Measurements from ENCODE around the gene SGPP2. TPM values are rescaled to one million over a fixed set of nuclear protein-coding genes. Genes with fewer than 3 reads are reported as not detected.
"Not testable (repeated sequence)": the region's sequence is repeated elsewhere in the genome, so short reads cannot be mapped to it uniquely, and the experiment has no call there.

The SGPP2 gene
- polyA plus RNA-seq, 1 donor (not counting 4 experiments of a cell fraction or from before 2014, with no cell fraction given), result 2.6 TPM

DNA sequence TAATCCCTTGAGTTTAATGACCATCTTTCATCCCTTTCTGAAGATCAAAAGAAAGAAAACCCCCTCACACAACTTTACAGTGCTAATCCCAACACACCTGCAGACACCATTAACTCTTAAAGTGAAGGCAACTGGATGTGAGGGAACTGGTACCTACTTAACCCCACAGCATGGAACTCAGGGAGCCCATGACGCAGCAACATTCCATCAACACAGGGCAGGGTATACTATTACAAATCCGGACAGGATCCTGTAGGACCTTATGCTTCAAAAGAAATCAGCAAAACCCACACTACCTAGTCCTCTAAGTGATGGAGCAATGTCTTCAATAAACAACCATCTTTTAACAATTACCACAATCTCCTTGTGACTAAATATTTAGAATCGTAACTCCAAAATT, 153.0 kb downstream of the SGPP2 start:
- no peak for TF ChIP-seq EZH2 (IDR thresholded peaks at IDR 0.05; ENCODE audit: low read length)
- TF ChIP-seq, protein P1, sequence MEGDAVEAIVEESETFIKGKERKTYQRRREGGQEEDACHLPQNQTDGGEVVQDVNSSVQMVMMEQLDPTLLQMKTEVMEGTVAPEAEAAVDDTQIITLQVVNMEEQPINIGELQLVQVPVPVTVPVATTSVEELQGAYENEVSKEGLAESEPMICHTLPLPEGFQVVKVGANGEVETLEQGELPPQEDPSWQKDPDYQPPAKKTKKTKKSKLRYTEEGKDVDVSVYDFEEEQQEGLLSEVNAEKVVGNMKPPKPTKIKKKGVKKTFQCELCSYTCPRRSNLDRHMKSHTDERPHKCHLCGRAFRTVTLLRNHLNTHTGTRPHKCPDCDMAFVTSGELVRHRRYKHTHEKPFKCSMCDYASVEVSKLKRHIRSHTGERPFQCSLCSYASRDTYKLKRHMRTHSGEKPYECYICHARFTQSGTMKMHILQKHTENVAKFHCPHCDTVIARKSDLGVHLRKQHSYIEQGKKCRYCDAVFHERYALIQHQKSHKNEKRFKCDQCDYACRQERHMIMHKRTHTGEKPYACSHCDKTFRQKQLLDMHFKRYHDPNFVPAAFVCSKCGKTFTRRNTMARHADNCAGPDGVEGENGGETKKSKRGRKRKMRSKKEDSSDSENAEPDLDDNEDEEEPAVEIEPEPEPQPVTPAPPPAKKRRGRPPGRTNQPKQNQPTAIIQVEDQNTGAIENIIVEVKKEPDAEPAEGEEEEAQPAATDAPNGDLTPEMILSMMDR (optimal IDR thresholded peaks at IDR 0.05 in 1 of 3, IDR thresholded peaks at IDR 0.05 in 1 of 3, conservative IDR thresholded peaks at IDR 0.05 in 1 of 3; ENCODE audit: extremely low read depth in 1 of 3, insufficient read depth in 2 of 3, low read length in 3 of 3), result no peak
- H3K9ac ChIP-seq (ENCODE audit: control insufficient read depth, extremely low read depth, insufficient read depth, low read length), result no peak overlapping the region
- H3K4me1 ChIP-seq (ENCODE audit: control insufficient read depth, extremely low read depth, insufficient read depth, low read length), result peaks cover 4% of the 10 kb centered on the region
- no peak overlapping the region for H3K27ac ChIP-seq (ENCODE audit: control insufficient read depth, insufficient read depth, low read length)
- H3K4me2 ChIP-seq (ENCODE audit: control insufficient read depth, extremely low read depth, insufficient read depth, low read depth, low read length), result no peak overlapping the region
- H2AFZ ChIP-seq (ENCODE audit: control insufficient read depth, low read length), result no peak overlapping the region
- H3K9me1 ChIP-seq (ENCODE audit: control insufficient read depth, extremely low read depth, insufficient read depth, low read length), result no peaks in the 10 kb centered on the region
- no peak for DNase-seq (ENCODE audit: low read depth, low spot score)
- no peak overlapping the region for H3K4me3 ChIP-seq (ENCODE audit: control insufficient read depth in 2 of 3, extremely low read depth in 1 of 3, insufficient read depth in 2 of 3, low read depth in 1 of 3, low read length in 3 of 3)
- no peaks in the 10 kb centered on the region for H4K20me1 ChIP-seq (ENCODE audit: control insufficient read depth, extremely low read depth, insufficient read depth, low read length)
- peaks cover 7% of the 10 kb centered on the region for H3K79me2 ChIP-seq (ENCODE audit: control insufficient read depth, insufficient read depth, low read length)
- no peaks in the 10 kb centered on the region for H3K9me3 ChIP-seq (ENCODE audit: control insufficient read depth, low read depth, low read length)
- peaks cover 1 to 3% of the 10 kb centered on the region in 2 experiments for H3K36me3 ChIP-seq (ENCODE audit: control insufficient read depth in 2 of 2, extremely low read depth in 1 of 2, insufficient read depth in 2 of 2, low read length in 2 of 2)
- dilution Hi-C loops (cut with MboI; ENCODE audit: extremely low pct_ligation_motif_present, low sequenced_read_pairs), result no loop called here
- FAIRE-seq, result no peak
- H3K27me3 ChIP-seq (ENCODE audit: control insufficient read depth, extremely low read depth, insufficient read depth, low read length), result no peaks in the 10 kb centered on the region

DNA sequence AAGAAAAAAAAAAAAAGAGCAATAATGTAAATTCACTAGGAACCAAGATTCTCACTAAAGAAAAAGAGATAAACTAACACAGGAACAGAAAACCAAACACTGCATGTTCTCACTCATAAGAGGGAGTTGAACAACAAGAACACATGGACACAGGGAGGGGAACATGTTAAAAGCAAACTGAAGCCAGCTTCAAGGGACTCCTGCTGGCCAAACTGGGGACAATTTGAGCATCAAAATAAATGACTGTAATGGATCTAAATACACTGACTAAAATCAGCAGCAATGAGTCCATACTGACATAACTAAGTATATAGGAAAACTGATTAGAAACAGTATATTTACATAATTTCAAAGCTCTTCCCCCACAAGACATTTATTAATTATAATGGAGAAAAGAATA, 158.6 kb downstream of the SGPP2 start:
- dilution Hi-C loops (cut with MboI; ENCODE audit: extremely low pct_ligation_motif_present, low sequenced_read_pairs), result no loop called here
- no peak overlapping the region for H3K9ac ChIP-seq (ENCODE audit: control insufficient read depth, extremely low read depth, insufficient read depth, low read length)
- no peaks in the 10 kb centered on the region for H3K4me1 ChIP-seq (ENCODE audit: control insufficient read depth, extremely low read depth, insufficient read depth, low read length)
- H2AFZ ChIP-seq (ENCODE audit: control insufficient read depth, low read length), result no peak overlapping the region
- no peaks in the 10 kb centered on the region for H3K9me3 ChIP-seq (ENCODE audit: control insufficient read depth, low read depth, low read length)
- no peak overlapping the region for H3K4me3 ChIP-seq (ENCODE audit: control insufficient read depth in 2 of 3, extremely low read depth in 1 of 3, insufficient read depth in 2 of 3, low read depth in 1 of 3, low read length in 3 of 3)
- FAIRE-seq (no peak), DNase-seq (ENCODE audit: low read depth, low spot score) (no peak)
- H4K20me1 ChIP-seq (ENCODE audit: control insufficient read depth, extremely low read depth, insufficient read depth, low read length), result no peaks in the 10 kb centered on the region
- H3K79me2 ChIP-seq (ENCODE audit: control insufficient read depth, insufficient read depth, low read length), result peaks cover 15% of the 10 kb centered on the region
- no peaks in the 10 kb centered on the region for H3K9me1 ChIP-seq (ENCODE audit: control insufficient read depth, extremely low read depth, insufficient read depth, low read length)
- peaks cover 2 to 3% of the 10 kb centered on the region in 2 experiments for H3K36me3 ChIP-seq (ENCODE audit: control insufficient read depth in 2 of 2, extremely low read depth in 1 of 2, insufficient read depth in 2 of 2, low read length in 2 of 2)
- no peak overlapping the region for H3K4me2 ChIP-seq (ENCODE audit: control insufficient read depth, extremely low read depth, insufficient read depth, low read depth, low read length)
- no peak for TF ChIP-seq EZH2 (IDR thresholded peaks at IDR 0.05; ENCODE audit: low read length)
- TF ChIP-seq, protein P1 (optimal IDR thresholded peaks at IDR 0.05 in 1 of 3, IDR thresholded peaks at IDR 0.05 in 1 of 3, conservative IDR thresholded peaks at IDR 0.05 in 1 of 3; ENCODE audit: extremely low read depth in 1 of 3, insufficient read depth in 2 of 3, low read length in 3 of 3), result no peak
- H3K27me3 ChIP-seq (ENCODE audit: control insufficient read depth, extremely low read depth, insufficient read depth, low read length), result no peaks in the 10 kb centered on the region
- H3K27ac ChIP-seq (ENCODE audit: control insufficient read depth, insufficient read depth, low read length), result no peak overlapping the region

DNA sequence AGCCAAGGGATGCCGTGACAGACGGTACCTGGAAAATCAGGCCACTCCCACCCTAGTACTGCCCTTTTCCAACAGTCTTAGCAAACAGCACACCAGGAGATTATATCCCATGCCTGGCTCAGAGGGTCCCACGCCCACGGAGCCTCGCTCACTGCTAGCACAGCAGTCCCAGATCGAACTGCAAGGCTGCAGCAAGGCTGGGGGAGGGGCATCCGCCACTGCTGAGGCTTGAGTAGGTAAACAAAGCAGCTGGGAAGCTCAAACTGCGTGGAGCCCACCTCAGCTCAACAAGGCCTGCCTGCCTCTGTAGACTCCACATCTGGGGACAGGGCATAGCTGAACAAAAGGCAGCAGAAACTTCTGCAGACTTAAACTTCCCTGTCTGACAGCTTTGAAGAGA, 160.2 kb downstream of the SGPP2 start:
- H3K9me1 ChIP-seq (ENCODE audit: control insufficient read depth, extremely low read depth, insufficient read depth, low read length); H3K9ac ChIP-seq (ENCODE audit: control insufficient read depth, extremely low read depth, insufficient read depth, low read length); H3K9me3 ChIP-seq (ENCODE audit: control insufficient read depth, low read depth, low read length); H3K4me3 ChIP-seq (ENCODE audit: control insufficient read depth in 2 of 3, extremely low read depth in 1 of 3, insufficient read depth in 2 of 3, low read depth in 1 of 3, low read length in 3 of 3); H3K27ac ChIP-seq (ENCODE audit: control insufficient read depth, insufficient read depth, low read length); dilution Hi-C loops (cut with MboI; ENCODE audit: extremely low pct_ligation_motif_present, low sequenced_read_pairs); H3K4me2 ChIP-seq (ENCODE audit: control insufficient read depth, extremely low read depth, insufficient read depth, low read depth, low read length); H3K36me3 ChIP-seq (ENCODE audit: control insufficient read depth in 2 of 2, extremely low read depth in 1 of 2, insufficient read depth in 2 of 2, low read length in 2 of 2); DNase-seq (ENCODE audit: low read depth, low spot score); H2AFZ ChIP-seq (ENCODE audit: control insufficient read depth, low read length); H3K27me3 ChIP-seq (ENCODE audit: control insufficient read depth, extremely low read depth, insufficient read depth, low read length); H3K4me1 ChIP-seq (ENCODE audit: control insufficient read depth, extremely low read depth, insufficient read depth, low read length); H4K20me1 ChIP-seq (ENCODE audit: control insufficient read depth, extremely low read depth, insufficient read depth, low read length); FAIRE-seq: not testable (repeated sequence)
- peaks cover 13% of the 10 kb centered on the region for H3K79me2 ChIP-seq (ENCODE audit: control insufficient read depth, insufficient read depth, low read length)
